Measurements from ENCODE around the gene CLEC2L. TPM values are rescaled to one million over a fixed set of nuclear protein-coding genes. Genes with fewer than 3 reads are reported as not detected.

Gene CLEC2L
- total and polyA plus RNA-seq, 2 experiments from 2014 or later, result not detected

- WGBS (ENCODE audit: low lambda C conversion rate, missing lambda C conversion rate), result 65% methylated on average over 5 of the region's 5 CpGs
Observed at GRCh38 chr7:139494835-139495579, 28.5 kb upstream of the CLEC2L start.

GRCh38 chr7:139495580-139496125, 27.8 kb upstream of the CLEC2L start:
- Histone ChIP-seq H3K36me3 (replicated peaks; ENCODE audit: insufficient read depth, low read depth) (no peaks in the 10 kb centered on the region), H3K9me2 (replicated peaks; ENCODE audit: insufficient read depth) (no peaks in the 10 kb centered on the region), H3K4me3 (no peak overlapping the region), H3K27me3 (peaks cover 13% of the 10 kb centered on the region), H4K20me1 (ENCODE audit: insufficient read depth, poor library complexity, severe bottlenecking) (no peaks in the 10 kb centered on the region), H3K9me3 (ENCODE audit: low read depth) (no peaks in the 10 kb centered on the region), H3K4me2 (no peak overlapping the region), H3K4me1 (ENCODE audit: insufficient read depth) (no peaks in the 10 kb centered on the region), H3K27ac (no peak overlapping the region), H2AFZ (no peak overlapping the region), H3K79me2 (no peaks in the 10 kb centered on the region)
- 90% methylated on average over 8 of the region's 8 CpGs for WGBS (ENCODE audit: low lambda C conversion rate, missing lambda C conversion rate)
- DNase-seq (ENCODE audit: low spot score), result no peak
- no peak for TF ChIP-seq CTCF (IDR thresholded peaks at IDR 0.05; ENCODE audit: poor library complexity)
- TF ChIP-seq EZH2phosphoT487 (IDR thresholded peaks at IDR 0.05; ENCODE audit: low read depth, severe bottlenecking, unreplicated experiment), result no peak
- no peak for TF ChIP-seq EZH2 (IDR thresholded peaks at IDR 0.05; ENCODE audit: borderline replicate concordance)

More at GRCh38 chr7:139494835-139495579, 28.5 kb upstream of the CLEC2L start:
- no peak overlapping the region for H3K4me2 ChIP-seq
- TF ChIP-seq CTCF (IDR thresholded peaks at IDR 0.05; ENCODE audit: poor library complexity) (no peak), EZH2 (IDR thresholded peaks at IDR 0.05; ENCODE audit: borderline replicate concordance) (no peak), EZH2phosphoT487 (IDR thresholded peaks at IDR 0.05; ENCODE audit: low read depth, severe bottlenecking, unreplicated experiment) (no peak)
- no peak overlapping the region for H3K4me3 ChIP-seq
- no peak overlapping the region for H3K27ac ChIP-seq
- H3K36me3 ChIP-seq (replicated peaks; ENCODE audit: insufficient read depth, low read depth), result no peaks in the 10 kb centered on the region
- no peaks in the 10 kb centered on the region for H3K4me1 ChIP-seq (ENCODE audit: insufficient read depth)
- no peaks in the 10 kb centered on the region for H4K20me1 ChIP-seq (ENCODE audit: insufficient read depth, poor library complexity, severe bottlenecking)
- peaks cover 13% of the 10 kb centered on the region for H3K27me3 ChIP-seq
- H2AFZ ChIP-seq, result no peak overlapping the region
- H3K79me2 ChIP-seq, result no peaks in the 10 kb centered on the region
- no peaks in the 10 kb centered on the region for H3K9me3 ChIP-seq (ENCODE audit: low read depth)
- DNase-seq (ENCODE audit: low spot score), result no peak
- H3K9me2 ChIP-seq (replicated peaks; ENCODE audit: insufficient read depth), result no peaks in the 10 kb centered on the region

DNA sequence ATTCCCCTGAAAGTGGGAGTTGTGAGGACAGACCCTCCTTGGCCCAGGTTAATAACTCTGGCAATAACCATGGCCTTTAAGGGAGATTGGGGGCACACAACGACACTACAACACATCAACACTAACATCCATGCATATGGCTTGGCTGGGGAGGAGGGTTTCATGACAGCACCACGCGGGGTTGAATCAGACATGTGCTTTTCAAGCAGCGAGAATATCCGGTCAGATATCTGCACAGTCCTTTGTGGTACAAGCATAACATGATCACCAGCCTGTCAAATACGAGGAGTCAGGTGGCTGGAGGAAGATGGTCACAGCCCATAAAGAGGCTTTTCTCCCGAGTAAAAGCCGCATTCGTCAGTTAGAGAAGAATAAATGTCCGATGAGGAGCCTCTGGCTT, 27.0 kb upstream of the CLEC2L start:
- Histone ChIP-seq H3K4me3 (no peak overlapping the region), H3K9me2 (replicated peaks; ENCODE audit: insufficient read depth) (no peaks in the 10 kb centered on the region), H3K36me3 (replicated peaks; ENCODE audit: insufficient read depth, low read depth) (no peaks in the 10 kb centered on the region), H2AFZ (no peak overlapping the region), H3K27ac (no peak overlapping the region), H3K27me3 (peaks cover 13% of the 10 kb centered on the region), H3K4me2 (no peak overlapping the region), H3K79me2 (no peaks in the 10 kb centered on the region), H3K9me3 (ENCODE audit: low read depth) (no peaks in the 10 kb centered on the region), H4K20me1 (ENCODE audit: insufficient read depth, poor library complexity, severe bottlenecking) (no peaks in the 10 kb centered on the region), H3K4me1 (ENCODE audit: insufficient read depth) (no peaks in the 10 kb centered on the region)
- 90% methylated on average over 10 of the region's 10 CpGs for WGBS (ENCODE audit: low lambda C conversion rate, missing lambda C conversion rate)
- DNase-seq (ENCODE audit: low spot score), result no peak
- TF ChIP-seq CTCF (IDR thresholded peaks at IDR 0.05; ENCODE audit: poor library complexity), result no peak
- no peak for TF ChIP-seq EZH2phosphoT487 (IDR thresholded peaks at IDR 0.05; ENCODE audit: low read depth, severe bottlenecking, unreplicated experiment)
- TF ChIP-seq EZH2 (IDR thresholded peaks at IDR 0.05; ENCODE audit: borderline replicate concordance), result no peak

All from hepatocyte (in vitro differentiated cells).